A204.1 (cell line): ENCODE data around the gene RARRES2.
A peak's percentile ranks its signal among the peaks of the same experiment; 100 is the strongest.

Experiments used
- FAIRE-seq: peaks from 2 replicates; lab custom pipeline; 2012; peaks lifted over from hg19 to GRCh38; lab: Jason Lieb, UNC

Gene RARRES2

DNA sequence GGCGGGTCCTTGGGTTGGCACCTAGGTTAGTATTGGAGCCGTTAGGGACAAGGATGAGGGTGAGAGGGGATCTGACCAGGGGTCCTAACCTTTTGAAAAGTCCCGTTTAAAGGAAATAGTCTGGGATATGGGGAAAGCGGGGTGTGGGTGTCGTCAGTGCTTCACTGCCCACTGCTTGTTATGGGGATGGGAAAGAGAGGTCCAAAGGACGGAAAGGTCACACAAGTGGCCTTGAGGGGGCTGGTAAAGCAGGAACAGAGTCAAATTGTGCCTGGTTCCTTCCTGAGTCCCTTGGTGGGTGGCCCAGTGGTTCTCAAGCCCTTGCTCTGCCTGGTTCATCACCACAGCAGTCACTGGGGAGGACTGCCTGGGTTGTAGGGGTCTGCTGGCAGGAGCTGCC is 35.1 kb upstream of the RARRES2 start:
- no peak for FAIRE-seq

DNA sequence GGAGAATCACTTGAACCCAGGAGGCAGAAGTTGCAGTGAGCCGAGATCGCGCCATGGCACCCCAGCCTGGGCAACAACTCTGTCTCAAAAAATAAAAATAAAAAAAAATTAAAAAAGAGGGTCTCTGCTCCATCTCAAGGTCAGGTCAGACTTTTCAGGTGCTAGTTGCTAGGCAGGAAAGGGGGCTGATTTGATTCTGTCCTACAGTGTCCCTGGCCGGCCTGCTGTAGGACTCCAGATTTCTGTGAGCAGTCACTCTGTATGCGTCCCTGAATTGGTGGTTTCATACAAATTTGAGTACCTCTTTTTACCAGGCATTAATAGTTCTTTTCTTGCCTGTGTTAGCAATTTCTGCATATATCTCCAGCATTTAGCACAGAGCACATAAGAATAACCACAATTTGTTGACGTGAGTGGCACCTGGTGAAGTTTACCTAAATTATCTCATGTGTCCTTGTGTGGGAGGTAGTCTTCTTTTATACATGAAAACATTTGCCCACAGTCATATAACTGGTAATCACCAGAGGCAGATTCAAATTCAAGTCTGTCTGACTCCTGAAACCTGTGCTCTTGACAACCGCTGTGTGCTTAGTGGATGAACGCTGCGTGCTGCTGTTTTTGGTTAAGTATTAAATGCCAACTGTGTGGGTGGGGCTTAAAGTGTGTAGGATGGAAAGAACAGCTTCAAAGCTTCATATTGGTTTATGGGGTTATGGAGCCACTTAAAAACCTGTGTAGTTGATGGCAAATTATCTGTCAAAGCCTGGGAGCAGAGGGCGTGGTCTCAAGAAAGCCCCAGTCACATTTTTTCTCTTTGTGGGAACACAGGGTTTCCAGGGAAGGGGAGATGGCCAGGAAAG is 34.5 kb upstream of the RARRES2 start:
- no peak for FAIRE-seq

- no peak for FAIRE-seq
Measured at GRCh38 chr7:150374472-150374871, 33.0 kb upstream of the RARRES2 start.

- no peak for FAIRE-seq
Measured at GRCh38 chr7:150374026-150374425, 32.6 kb upstream of the RARRES2 start.

DNA sequence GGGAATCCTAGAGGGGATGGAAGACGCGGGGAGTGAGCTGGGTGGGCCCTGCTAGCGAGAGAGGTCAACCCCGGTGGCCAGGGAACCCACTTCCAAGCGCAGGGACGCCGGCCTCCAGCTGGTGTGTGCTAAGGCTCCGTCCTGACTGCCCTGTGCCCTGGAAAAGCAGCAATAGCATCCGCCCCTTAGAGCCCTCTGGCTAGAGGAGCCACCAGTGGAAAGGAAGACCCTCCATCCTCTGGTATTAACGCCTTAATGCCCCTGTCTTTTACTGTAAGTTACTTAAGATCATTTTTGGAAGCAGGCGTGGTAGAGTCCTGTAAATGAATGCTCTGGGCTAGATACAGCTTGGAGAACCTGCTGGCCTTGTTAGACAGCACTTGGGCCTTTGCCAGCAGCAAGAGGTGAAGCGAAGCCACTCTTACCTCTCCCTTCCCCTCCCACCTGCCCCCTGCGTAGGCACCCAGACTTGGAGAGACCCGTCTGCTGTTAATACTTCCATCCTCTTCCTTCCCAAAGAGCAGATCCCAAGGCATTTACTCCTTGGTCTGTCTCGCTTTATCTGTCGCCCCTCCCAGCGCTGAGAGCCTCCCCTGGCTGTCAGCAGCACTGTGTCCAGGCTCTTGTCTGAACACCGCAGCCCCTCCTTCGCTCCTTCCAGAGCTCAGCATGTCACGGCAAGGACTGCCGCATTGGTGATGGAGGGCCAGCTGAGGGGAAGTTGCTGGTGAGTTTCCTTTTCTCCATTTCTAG is 31.8 kb upstream of the RARRES2 start:
- FAIRE-seq, result no peak

- no peak for FAIRE-seq
Measured at GRCh38 chr7:150372271-150373048, 31.0 kb upstream of the RARRES2 start.

DNA sequence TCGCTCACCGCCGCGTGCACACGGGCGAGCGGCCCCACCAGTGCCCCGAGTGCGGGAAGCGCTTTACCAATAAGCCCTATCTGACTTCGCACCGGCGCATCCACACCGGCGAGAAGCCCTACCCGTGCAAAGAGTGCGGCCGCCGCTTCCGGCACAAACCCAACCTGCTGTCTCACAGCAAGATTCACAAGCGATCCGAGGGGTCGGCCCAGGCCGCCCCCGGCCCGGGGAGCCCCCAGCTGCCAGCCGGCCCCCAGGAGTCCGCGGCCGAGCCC is 30.5 kb upstream of the RARRES2 start:
- no peak for FAIRE-seq

DNA sequence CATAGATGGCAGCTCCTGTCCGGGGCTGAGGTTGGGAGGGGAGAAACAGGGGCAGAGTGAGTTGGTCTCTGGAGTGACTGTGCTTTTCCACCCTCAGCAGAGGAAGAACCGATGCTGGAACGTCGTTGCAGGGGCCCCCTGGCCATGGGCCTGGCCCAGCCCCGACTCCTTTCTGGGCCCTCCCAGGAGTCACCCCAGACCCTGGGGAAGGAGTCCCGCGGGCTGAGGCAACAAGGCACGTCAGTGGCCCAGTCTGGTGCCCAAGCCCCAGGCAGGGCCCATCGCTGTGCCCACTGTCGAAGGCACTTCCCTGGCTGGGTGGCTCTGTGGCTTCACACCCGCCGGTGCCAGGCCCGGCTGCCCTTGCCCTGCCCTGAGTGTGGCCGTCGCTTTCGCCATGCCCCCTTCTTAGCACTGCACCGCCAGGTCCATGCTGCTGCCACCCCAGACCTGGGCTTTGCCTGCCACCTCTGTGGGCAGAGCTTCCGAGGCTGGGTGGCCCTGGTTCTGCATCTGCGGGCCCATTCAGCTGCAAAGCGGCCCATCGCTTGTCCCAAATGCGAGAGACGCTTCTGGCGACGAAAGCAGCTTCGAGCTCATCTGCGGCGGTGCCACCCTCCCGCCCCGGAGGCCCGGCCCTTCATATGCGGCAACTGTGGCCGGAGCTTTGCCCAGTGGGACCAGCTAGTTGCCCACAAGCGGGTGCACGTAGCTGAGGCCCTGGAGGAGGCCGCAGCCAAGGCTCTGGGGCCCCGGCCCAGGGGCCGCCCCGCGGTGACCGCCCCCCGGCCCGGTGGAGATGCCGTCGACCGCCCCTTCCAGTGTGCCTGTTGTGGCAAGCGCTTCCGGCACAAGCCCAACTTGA is 29.9 kb upstream of the RARRES2 start:
- FAIRE-seq, result no peak

GRCh38 chr7:150370612-150371071 is 29.2 kb upstream of the RARRES2 start:
- FAIRE-seq, result no peak

- FAIRE-seq, result no peak
Measured at GRCh38 chr7:150369748-150370501, 28.5 kb upstream of the RARRES2 start.

DNA sequence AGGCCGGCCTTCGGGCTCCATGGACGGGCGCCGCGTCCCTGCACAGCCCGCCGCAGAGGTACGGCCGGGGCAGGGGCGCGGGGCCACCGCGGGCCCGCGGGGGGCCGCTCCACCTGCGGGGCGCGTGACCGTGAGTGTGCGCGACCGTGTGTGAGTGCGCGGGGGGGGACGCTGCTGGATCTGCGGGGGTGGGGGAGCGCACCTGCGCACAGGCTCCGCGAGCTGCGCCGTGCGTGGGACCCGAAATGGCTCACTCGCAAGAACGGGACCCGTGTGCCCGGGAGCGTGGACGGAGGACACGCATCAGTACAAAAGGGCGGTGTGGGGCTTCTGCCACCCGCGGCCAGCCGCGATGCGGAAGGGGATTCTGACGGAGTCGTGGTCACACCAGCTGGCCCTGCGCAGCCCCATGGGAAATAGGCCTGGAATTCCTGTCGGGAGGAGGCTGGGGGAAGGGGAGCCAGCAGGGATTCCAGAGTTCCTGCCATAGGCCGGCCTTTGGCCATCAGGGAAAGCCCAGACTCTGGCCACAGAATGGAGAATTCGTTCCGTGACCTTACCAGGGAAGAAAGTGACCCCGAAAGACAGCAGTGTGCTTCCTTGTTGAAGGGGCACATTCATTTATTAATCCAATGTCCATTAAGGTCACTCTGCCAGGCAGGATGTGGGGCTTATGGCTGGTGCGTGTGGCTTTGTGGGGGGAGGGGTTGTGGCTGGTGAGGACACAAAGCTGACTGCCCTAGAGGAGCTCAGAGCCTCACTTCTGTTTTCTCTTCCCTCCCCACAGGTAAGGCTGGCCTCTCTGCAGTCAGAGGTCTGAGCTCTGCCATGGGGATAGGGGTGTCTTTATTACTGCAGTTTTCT is 27.7 kb upstream of the RARRES2 start:
- FAIRE-seq, result no peak

DNA sequence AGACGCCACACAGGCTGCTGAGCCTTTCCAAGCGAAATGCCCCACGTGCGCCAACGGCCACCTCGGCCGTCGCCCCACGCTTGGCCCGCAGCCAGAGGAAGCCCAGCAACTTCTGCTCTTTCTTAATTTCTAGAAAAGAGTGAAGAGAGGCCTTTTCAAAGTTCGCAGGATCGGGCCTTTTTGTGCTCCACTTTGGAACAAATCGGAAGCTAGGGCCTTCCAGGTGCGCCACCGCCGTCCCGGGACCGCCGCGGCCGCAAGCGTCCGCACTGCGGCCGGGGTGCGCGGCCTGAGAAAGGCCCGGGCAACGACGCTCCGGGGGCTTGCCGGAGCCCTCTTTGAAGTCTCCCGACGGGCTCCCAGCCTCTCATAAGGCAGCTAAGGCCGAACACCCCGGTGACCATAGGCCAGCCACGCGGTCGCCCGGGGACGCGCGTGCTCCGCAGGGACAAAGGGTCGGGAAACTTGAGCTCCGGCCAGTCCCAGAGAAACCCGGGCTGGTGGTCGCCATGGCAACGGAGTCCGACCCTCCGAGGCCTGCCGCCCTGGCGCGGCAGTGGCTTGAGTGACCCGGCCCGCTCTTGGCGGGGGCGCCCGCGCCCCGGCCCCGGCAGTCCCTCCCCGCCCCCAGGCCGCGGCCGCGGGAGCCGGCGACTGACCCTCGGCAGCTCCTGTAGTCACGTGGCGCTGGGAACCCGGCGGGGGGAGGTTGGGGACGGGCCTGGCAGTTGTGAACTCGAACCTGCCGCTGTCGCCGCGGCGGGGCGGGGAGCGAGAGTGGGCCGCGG is 26.9 kb upstream of the RARRES2 start, which contains the start of gene REPIN1:
TSS of gene REPIN1 (plus strand) at position 727 of the 788 bp plus-strand sequence. CDS start 890 bp downstream, outside the sequence.
- FAIRE-seq, result no peak

GRCh38 chr7:150367677-150368095 is 26.3 kb upstream of the RARRES2 start:
- FAIRE-seq, result peak; percentile 96

- peak; percentile 9 for FAIRE-seq
Measured at GRCh38 chr7:150365673-150366398, 24.4 kb upstream of the RARRES2 start.

DNA sequence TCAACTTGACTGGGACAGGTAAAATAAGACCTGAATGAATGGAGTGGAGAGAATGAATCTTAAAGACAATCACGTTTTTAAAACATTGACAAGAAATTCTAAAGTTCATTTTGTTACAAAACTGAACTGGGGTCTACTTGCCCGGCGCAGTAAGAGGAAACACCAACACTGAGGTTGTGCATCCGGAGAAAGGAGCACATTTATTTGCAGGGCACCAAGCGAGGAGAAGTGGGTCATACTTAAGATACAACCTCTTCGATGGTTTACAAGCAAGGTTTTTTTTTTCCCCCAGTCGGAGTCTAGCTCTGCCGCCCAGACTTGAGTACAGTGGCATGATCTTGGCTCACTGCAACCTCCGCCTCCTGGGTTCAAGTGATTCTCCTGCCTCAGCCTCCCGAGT is 23.8 kb upstream of the RARRES2 start:
- no peak for FAIRE-seq

GRCh38 chr7:150363872-150364271 is 22.4 kb upstream of the RARRES2 start:
- FAIRE-seq, result no peak

DNA sequence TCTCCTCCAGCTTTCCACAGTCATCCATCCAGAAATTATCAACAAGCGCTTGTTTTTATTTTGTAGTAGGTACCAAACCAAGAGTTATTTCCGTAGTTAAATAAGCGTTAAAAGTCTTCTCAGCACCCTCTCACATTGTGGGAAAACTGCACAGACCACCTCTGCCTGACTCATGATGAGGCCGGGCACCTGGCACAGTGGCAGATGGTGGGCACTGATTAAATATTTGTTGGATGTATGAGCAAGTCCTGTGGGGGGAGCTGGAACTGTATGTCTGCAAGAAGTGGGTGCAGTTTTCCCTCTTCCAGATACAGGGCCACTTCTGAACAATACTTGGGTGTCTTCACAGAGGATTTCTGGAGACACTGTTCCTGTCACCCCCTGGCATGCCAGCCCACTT is 21.9 kb upstream of the RARRES2 start:
- FAIRE-seq, result no peak

GRCh38 chr7:150361807-150362621 is 20.6 kb upstream of the RARRES2 start:
- no peak for FAIRE-seq
